Neuronal stem cell (in vitro differentiated cells): ENCODE results near the gene ARHGEF12.

Source experiments
- DNase-seq: peaks from one replicate; pipeline ENCODE4 v3.0.0-alpha.2; 2013; ENCODE audit warnings: low spot score
- H2AFZ ChIP-seq: one replicate; pipeline ENCODE4 v1.6.1; 2013; ENCODE audit warnings: mild to moderate bottlenecking, low read length, inconsistent platforms
- H2AK5ac ChIP-seq: 2 replicates; pipeline ENCODE4 v1.6.1; 2013; ENCODE audit warnings: low read depth, mild to moderate bottlenecking, inconsistent platforms, low read length, moderate library complexity, mixed read lengths
- H2BK120ac ChIP-seq: 2 replicates; pipeline ENCODE4 v1.6.1; 2013; ENCODE audit warnings: low read depth, mild to moderate bottlenecking, inconsistent platforms, low read length, moderate library complexity, mixed read lengths
- H2BK12ac ChIP-seq: one replicate; pipeline ENCODE4 v1.6.1; 2013; ENCODE audit warnings: low read length, inconsistent platforms
- H2BK15ac ChIP-seq: 2 replicates; pipeline ENCODE4 v1.6.1; 2013; ENCODE audit warnings: mild to moderate bottlenecking, low read length, inconsistent platforms, mixed read lengths
- H2BK5ac ChIP-seq: one replicate; pipeline ENCODE4 v1.6.1; 2013; ENCODE audit warnings: inconsistent platforms, mild to moderate bottlenecking, low read length, moderate library complexity
- H3K14ac ChIP-seq: one replicate; pipeline ENCODE4 v1.6.1; 2013; ENCODE audit warnings: low read length, inconsistent platforms
- H3K18ac ChIP-seq: 2 replicates; pipeline ENCODE4 v1.6.1; 2013; ENCODE audit warnings: low read length, inconsistent platforms
- H3K23ac ChIP-seq: 2 replicates; pipeline ENCODE4 v1.6.1; 2013; ENCODE audit warnings: low read depth, mild to moderate bottlenecking, mixed read lengths, low read length, inconsistent platforms; ENCODE audit not compliant: poor library complexity
- H3K27ac ChIP-seq: replicated peaks from 3 replicates; pipeline ENCODE4 v1.5.1; 2013; ENCODE audit warnings: low read length, inconsistent platforms
- H3K27me3 ChIP-seq, 3 experiments: 2 replicates each; pipeline ENCODE4 v1.6.1; 2013; ENCODE audit warnings: low read length in 3 of 3, mild to moderate bottlenecking in 2 of 3, inconsistent platforms in 1 of 3, low read depth in 1 of 3, mixed read lengths in 1 of 3, moderate library complexity in 1 of 3; ENCODE audit not compliant: control insufficient read depth in 3 of 3, insufficient read depth in 3 of 3
- H3K36me3 ChIP-seq, 2 donors: replicated peaks in 1 of 2; 2 replicates each; pipeline ENCODE4 v1.6.1; 2013; ENCODE audit warnings: low read length in 2 of 2; ENCODE audit not compliant: control insufficient read depth in 2 of 2, insufficient read depth in 2 of 2
- H3K4ac ChIP-seq: 2 replicates; pipeline ENCODE4 v1.6.1; 2013; ENCODE audit warnings: inconsistent platforms, mild to moderate bottlenecking, low read length, moderate library complexity
- H3K4me1 ChIP-seq, 2 donors: 1 replicate in 1 of 2; 2 replicates in 1 of 2; pipeline ENCODE4 v1.6.1; 2013; ENCODE audit warnings: low read length in 2 of 2, low read depth in 1 of 2; ENCODE audit not compliant: control insufficient read depth in 2 of 2, insufficient read depth in 1 of 2
- H3K4me2 ChIP-seq: one replicate; pipeline ENCODE4 v1.6.1; 2013; ENCODE audit warnings: mild to moderate bottlenecking, low read length, inconsistent platforms; ENCODE audit not compliant: insufficient read depth, poor library complexity, severe bottlenecking
- H3K4me3 ChIP-seq, 2 donors: 2 replicates each; pipeline ENCODE4 v1.5.1; 2013; ENCODE audit warnings: low read length in 2 of 2, mild to moderate bottlenecking in 2 of 2, inconsistent platforms in 1 of 2, moderate library complexity in 1 of 2
- H3K79me1 ChIP-seq: one replicate; pipeline ENCODE4 v1.6.1; 2013; ENCODE audit warnings: low read depth, mild to moderate bottlenecking, inconsistent platforms, low read length, moderate library complexity
- H3K9ac ChIP-seq: one replicate; pipeline ENCODE4 v1.6.1; 2013; ENCODE audit warnings: mild to moderate bottlenecking, low read depth, low read length, inconsistent platforms; ENCODE audit not compliant: poor library complexity
- H3K9me3 ChIP-seq, 2 donors: replicated peaks in 1 of 2; 2 replicates each; pipeline versions ENCODE3 to v1.6.1; 2013; ENCODE audit warnings: low read length in 2 of 2, mild to moderate bottlenecking in 2 of 2, inconsistent platforms in 1 of 2, low read depth in 1 of 2, mixed read lengths in 1 of 2, moderate library complexity in 1 of 2; ENCODE audit not compliant: control insufficient read depth in 2 of 2, insufficient read depth in 1 of 2
- H4K8ac ChIP-seq: one replicate; pipeline ENCODE4 v1.6.1; 2013; ENCODE audit warnings: low read depth, mild to moderate bottlenecking, inconsistent platforms, low read length, moderate library complexity
- H4K91ac ChIP-seq: one replicate; pipeline ENCODE4 v1.6.1; 2013; ENCODE audit warnings: low read length, low read depth, mild to moderate bottlenecking, inconsistent platforms; ENCODE audit not compliant: poor library complexity
- WGBS, 2 donors: extraction: QIAGEN DNeasy Blood & Tissue Kit; methylation state at CpG; one replicate each; pipeline ENCODE4 v1.1.7; 2013; ENCODE audit warnings: missing lambda C conversion rate in 2 of 2, mixed read lengths in 1 of 2; ENCODE audit not compliant: insufficient read length in 2 of 2, insufficient replicate concordance in 1 of 2; ENCODE audit errors: extremely low coverage in 2 of 2; 5-methylcytosine and 5-hydroxymethylcytosine counted together

ARHGEF12 gene

GRCh38 chr11:120516461-120517389 is 180.5 kb downstream of the ARHGEF12 start:
- DNase-seq, result no peak

GRCh38 chr11:120517390-120517761 is 181.2 kb downstream of the ARHGEF12 start:
- no peak for DNase-seq

More at GRCh38 chr11:120516461-120517389, 180.5 kb downstream of the ARHGEF12 start:
- Histone ChIP-seq H3K79me1 (no peaks in the 10 kb centered on the region), H3K4me3 (no peak overlapping the region), H2BK15ac (peak overlapping the region; percentile 24), H3K4me1 (peaks cover 13 to 26% of the 10 kb centered on the region in 2 donors), H2BK5ac (no peak overlapping the region), H3K9ac (no peak overlapping the region), H3K18ac (peak overlapping the region; percentile 92), H3K27me3 (peaks cover 0 to 28% (median 12%) of the 10 kb centered on the region in 3 experiments), H4K8ac (no peak overlapping the region), H3K4me2 (no peak overlapping the region), H3K4ac (no peak overlapping the region), H2AFZ (peak overlapping the region; percentile 54), H3K9me3 (no peaks in the 10 kb centered on the region), H3K27ac (no peak overlapping the region), H2BK120ac (no peak overlapping the region), H2AK5ac (peak overlapping the region; percentile 17), H2BK12ac (no peak overlapping the region), H3K14ac (peak overlapping the region; percentile 91), H4K91ac (no peak overlapping the region), H3K23ac (peak overlapping the region; percentile 17), H3K36me3 (no peaks in the 10 kb centered on the region)
- WGBS, 2 donors, result no CpG with 5 or more reads among the region's 39 CpGs

GRCh38 chr11:120517801-120518291 is 181.6 kb downstream of the ARHGEF12 start:
- no peak overlapping the region for H3K4ac ChIP-seq
- DNase-seq, result no peak
- H3K4me2 ChIP-seq, result no peak overlapping the region

More at GRCh38 chr11:120517390-120517761, 181.2 kb downstream of the ARHGEF12 start:
- Histone ChIP-seq H2BK12ac (no peak overlapping the region), H3K27me3 (peaks cover 0 to 28% (median 8%) of the 10 kb centered on the region in 3 experiments), H3K14ac (peak overlapping the region; percentile 66), H3K36me3 (no peaks in the 10 kb centered on the region), H4K8ac (no peak overlapping the region), H3K79me1 (no peaks in the 10 kb centered on the region), H3K27ac (no peak overlapping the region), H2BK120ac (no peak overlapping the region), H3K4ac (no peak overlapping the region), H2BK5ac (no peak overlapping the region), H4K91ac (no peak overlapping the region), H2BK15ac (peak overlapping the region; percentile 24), H3K9me3 (no peaks in the 10 kb centered on the region), H3K18ac (peak overlapping the region; percentile 34), H3K4me1 (peaks cover 13 to 22% of the 10 kb centered on the region in 2 donors), H3K4me2 (no peak overlapping the region), H2AFZ (peak overlapping the region; percentile 54), H3K4me3 (no peak overlapping the region), H3K9ac (no peak overlapping the region), H2AK5ac (peak overlapping the region; percentile 17), H3K23ac (no peak overlapping the region)
- WGBS, 2 donors, result no CpG with 5 or more reads among the region's 13 CpGs

GRCh38 chr11:120518356-120518755 is 182.1 kb downstream of the ARHGEF12 start:
- Histone ChIP-seq H4K91ac (no peak overlapping the region), H3K4ac (no peak overlapping the region), H2AK5ac (no peak overlapping the region), H3K36me3 (no peaks in the 10 kb centered on the region), H3K79me1 (no peaks in the 10 kb centered on the region), H2BK120ac (no peak overlapping the region), H3K18ac (no peak overlapping the region), H3K4me3 (no peak overlapping the region), H2BK12ac (no peak overlapping the region), H2BK15ac (no peak overlapping the region), H3K14ac (no peak overlapping the region), H3K27ac (no peak overlapping the region), H3K9me3 (no peaks in the 10 kb centered on the region), H3K4me2 (no peak overlapping the region), H3K23ac (no peak overlapping the region), H3K4me1 (peaks cover 16 to 28% of the 10 kb centered on the region in 2 donors), H4K8ac (no peak overlapping the region), H3K9ac (no peak overlapping the region), H3K27me3 (peaks cover 0 to 20% (median 3%) of the 10 kb centered on the region in 3 experiments), H2BK5ac (no peak overlapping the region), H2AFZ (no peak overlapping the region)
- no peak for DNase-seq
- no CpG with 5 or more reads among the region's 7 CpGs for WGBS, 2 donors

More at GRCh38 chr11:120517801-120518291, 181.6 kb downstream of the ARHGEF12 start:
- Histone ChIP-seq H3K9me3 (no peaks in the 10 kb centered on the region), H3K4me1 (peaks cover 12 to 23% of the 10 kb centered on the region in 2 donors), H4K8ac (no peak overlapping the region), H3K4me3 (peak overlapping the region in 1 of 2 donors; percentile 49), H2AFZ (peak overlapping the region; percentile 54), H4K91ac (no peak overlapping the region), H3K9ac (no peak overlapping the region), H2BK12ac (no peak overlapping the region), H3K36me3 (no peaks in the 10 kb centered on the region), H2BK5ac (no peak overlapping the region), H3K27me3 (peaks cover 0 to 25% (median 4%) of the 10 kb centered on the region in 3 experiments), H3K27ac (no peak overlapping the region), H3K18ac (peak overlapping the region; percentile 33), H2BK15ac (no peak overlapping the region), H3K23ac (no peak overlapping the region), H3K14ac (no peak overlapping the region), H3K79me1 (no peaks in the 10 kb centered on the region), H2BK120ac (no peak overlapping the region), H2AK5ac (peak overlapping the region; percentile 2)
- WGBS, 2 donors, result no CpG with 5 or more reads among the region's 7 CpGs
